Smooth muscle cell (in vitro differentiated cells): ENCODE data around the gene ABHD17A. TPM values are rescaled to one million over a fixed set of nuclear protein-coding genes. Genes with fewer than 3 reads are reported as not detected.

Experiments used
- DNase-seq: peaks from one replicate; lab custom pipeline; 2025; ENCODE audit not compliant: unreplicated experiment; lab: John Stamatoyannopoulos, UW
- H2AFZ ChIP-seq: fragments of 200-600 bp; sonication (generic); 2 replicates; pipeline ENCODE4 v1.6.0; 2016; ENCODE audit warnings: antibody characterized with exemption, low read depth, mild to moderate bottlenecking
- H3F3A ChIP-seq: fragments of 200-600 bp; sonication (generic); 2 replicates; pipeline ENCODE4 v1.6.0; 2017; ENCODE audit warnings: antibody characterized with exemption, low read depth
- H3K27ac ChIP-seq: fragments of 200-600 bp; sonication (generic); 2 replicates; pipeline ENCODE4 v1.5.1; 2016; ENCODE audit warnings: low read depth, mild to moderate bottlenecking
- H3K27me3 ChIP-seq: fragments of 200-600 bp; sonication (generic); 2 replicates; pipeline ENCODE4 v1.6.1; 2016; ENCODE audit warnings: low read depth, mild to moderate bottlenecking
- H3K36me3 ChIP-seq: fragments of 200-600 bp; sonication (generic); 2 replicates; pipeline ENCODE4 v1.5.1; 2016; ENCODE audit warnings: low read depth
- H3K4me1 ChIP-seq: fragments of 200-600 bp; sonication (generic); 2 replicates; pipeline ENCODE4 v1.5.1; 2016; ENCODE audit warnings: low read depth
- H3K4me2 ChIP-seq: fragments of 200-600 bp; sonication (generic); 2 replicates; pipeline ENCODE4 v1.6.0; 2016; ENCODE audit warnings: mild to moderate bottlenecking
- H3K4me3 ChIP-seq: fragments of 200-600 bp; sonication (generic); 2 replicates; pipeline ENCODE4 v1.5.1; 2016; ENCODE audit warnings: mild to moderate bottlenecking
- H3K79me2 ChIP-seq: fragments of 200-600 bp; sonication (generic); 2 replicates; pipeline ENCODE4 v1.6.0; 2016; ENCODE audit warnings: low read depth, mild to moderate bottlenecking
- H3K9ac ChIP-seq: fragments of 200-600 bp; sonication (generic); 2 replicates; pipeline ENCODE4 v1.6.0; 2016; ENCODE audit warnings: low read depth
- H3K9me3 ChIP-seq: fragments of 200-600 bp; sonication (generic); replicated peaks from 2 replicates; pipeline ENCODE4 v1.5.1; 2016; ENCODE audit warnings: low read depth
- H4K20me1 ChIP-seq: fragments of 200-600 bp; sonication (generic); 2 replicates; pipeline ENCODE4 v1.6.0; 2016; ENCODE audit warnings: low read depth
- WGBS: methylation state at CpG from one replicate; pipeline ENCODE4 v1.1.7; 2016; ENCODE audit warnings: low lambda C conversion rate; 5-methylcytosine and 5-hydroxymethylcytosine counted together
- polyA plus RNA-seq: library from polyadenylated mRNA; unstranded; fragments of >200 nt; fragmentation: Nextera tagmentation; extraction: Ambion mirVana; gene quantifications from 2 replicates; pipeline ENCODE4 v1.2.1, GENCODE V29; 2016
- total RNA-seq: library from RNA; depleted of rRNA; stranded (reverse); fragments of >200 nt; gene quantifications from 2 replicates; pipeline ENCODE4 v1.2.3, GENCODE V29; 2014
- TF ChIP-seq, protein P1 (sequence below): fragments of 200-600 bp; sonication (generic); IDR thresholded peaks from 2 replicates; pipeline ENCODE4 v1.5.1; 2017; ENCODE audit warnings: borderline replicate concordance, mild to moderate bottlenecking, antibody characterized with exemption; ENCODE audit not compliant: insufficient read depth, poor library complexity, severe bottlenecking

ABHD17A gene
- total and polyA plus RNA-seq, 2 experiments from 2014 or later, result 42.9 to 106 TPM

DNA sequence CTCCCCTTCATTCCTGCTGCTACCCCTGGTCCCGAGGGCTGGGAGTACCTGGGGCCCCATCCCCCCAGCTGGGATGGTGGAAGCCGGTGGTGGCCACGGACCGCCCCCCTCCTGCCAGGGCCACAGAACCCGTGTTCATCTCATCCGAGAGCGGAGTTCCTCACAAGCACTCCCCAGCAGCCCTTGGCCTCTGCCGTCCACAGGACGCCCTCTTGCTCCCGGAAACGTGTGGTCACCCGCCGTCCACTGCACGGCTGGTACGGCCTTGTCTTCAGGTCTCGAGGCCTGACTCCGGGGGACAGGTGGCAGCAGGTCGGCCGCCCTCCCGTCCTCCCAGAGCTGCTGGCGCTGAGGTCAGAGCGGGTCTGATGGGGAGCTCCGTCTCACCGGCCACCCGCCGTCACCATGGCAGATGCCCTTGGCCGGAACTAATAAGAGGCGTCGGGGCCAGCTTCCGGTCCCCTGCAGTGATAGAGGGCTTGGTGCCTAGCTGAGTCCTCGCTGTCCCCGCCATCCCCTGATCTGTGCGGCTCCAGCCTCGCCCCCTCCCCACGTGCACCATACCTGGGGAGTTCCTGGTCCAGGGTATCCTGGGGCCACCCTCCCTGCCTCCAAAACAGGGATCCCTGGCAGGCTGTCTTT is 39.1 kb upstream of the ABHD17A start:
- Histone ChIP-seq H3F3A (peaks cover 3% of the 10 kb centered on the region), H3K4me1 (no peaks in the 10 kb centered on the region), H3K27ac (no peak overlapping the region), H3K9me3 (no peaks in the 10 kb centered on the region), H3K79me2 (no peaks in the 10 kb centered on the region), H2AFZ (no peak overlapping the region), H3K9ac (no peak overlapping the region), H4K20me1 (no peaks in the 10 kb centered on the region), H3K27me3 (no peaks in the 10 kb centered on the region), H3K36me3 (no peaks in the 10 kb centered on the region), H3K4me2 (no peak overlapping the region), H3K4me3 (no peak overlapping the region)
- 97% methylated on average over 24 of the region's 35 CpGs for WGBS
- DNase-seq, result no peak
- TF ChIP-seq, protein P1, sequence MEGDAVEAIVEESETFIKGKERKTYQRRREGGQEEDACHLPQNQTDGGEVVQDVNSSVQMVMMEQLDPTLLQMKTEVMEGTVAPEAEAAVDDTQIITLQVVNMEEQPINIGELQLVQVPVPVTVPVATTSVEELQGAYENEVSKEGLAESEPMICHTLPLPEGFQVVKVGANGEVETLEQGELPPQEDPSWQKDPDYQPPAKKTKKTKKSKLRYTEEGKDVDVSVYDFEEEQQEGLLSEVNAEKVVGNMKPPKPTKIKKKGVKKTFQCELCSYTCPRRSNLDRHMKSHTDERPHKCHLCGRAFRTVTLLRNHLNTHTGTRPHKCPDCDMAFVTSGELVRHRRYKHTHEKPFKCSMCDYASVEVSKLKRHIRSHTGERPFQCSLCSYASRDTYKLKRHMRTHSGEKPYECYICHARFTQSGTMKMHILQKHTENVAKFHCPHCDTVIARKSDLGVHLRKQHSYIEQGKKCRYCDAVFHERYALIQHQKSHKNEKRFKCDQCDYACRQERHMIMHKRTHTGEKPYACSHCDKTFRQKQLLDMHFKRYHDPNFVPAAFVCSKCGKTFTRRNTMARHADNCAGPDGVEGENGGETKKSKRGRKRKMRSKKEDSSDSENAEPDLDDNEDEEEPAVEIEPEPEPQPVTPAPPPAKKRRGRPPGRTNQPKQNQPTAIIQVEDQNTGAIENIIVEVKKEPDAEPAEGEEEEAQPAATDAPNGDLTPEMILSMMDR, result no peak

DNA sequence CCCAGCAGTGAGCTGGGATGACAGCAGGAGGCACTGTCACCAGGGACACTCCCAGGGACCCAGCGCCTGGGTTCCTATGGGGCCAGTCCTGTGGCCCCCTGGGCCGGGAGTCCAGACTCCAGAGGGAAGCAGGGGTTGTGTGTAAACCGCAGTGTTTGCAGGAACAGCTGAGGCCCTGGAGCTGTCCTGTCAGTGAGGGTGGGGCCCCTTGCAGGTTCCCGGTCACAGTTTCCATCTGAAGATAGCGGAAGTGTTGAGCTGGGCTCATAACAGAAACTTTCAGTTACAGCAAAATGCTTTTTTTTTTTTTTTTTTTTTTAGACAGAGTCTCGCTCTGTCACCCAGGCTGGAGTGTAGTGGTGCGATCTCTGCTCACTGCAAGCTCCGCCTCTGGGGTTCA is 38.0 kb upstream of the ABHD17A start:
- Histone ChIP-seq H3K27me3 (no peaks in the 10 kb centered on the region), H3K4me3 (no peak overlapping the region), H3K36me3 (no peaks in the 10 kb centered on the region), H3K4me2 (no peak overlapping the region), H3K9ac (no peak overlapping the region), H3F3A (peaks cover 3% of the 10 kb centered on the region), H3K27ac (no peak overlapping the region), H4K20me1 (no peaks in the 10 kb centered on the region), H3K4me1 (no peaks in the 10 kb centered on the region), H2AFZ (no peak overlapping the region), H3K9me3 (no peaks in the 10 kb centered on the region), H3K79me2 (no peaks in the 10 kb centered on the region)
- DNase-seq, result no peak
- WGBS, result 94% methylated on average over 5 of the region's 8 CpGs
- TF ChIP-seq, protein P1, result no peak

DNA sequence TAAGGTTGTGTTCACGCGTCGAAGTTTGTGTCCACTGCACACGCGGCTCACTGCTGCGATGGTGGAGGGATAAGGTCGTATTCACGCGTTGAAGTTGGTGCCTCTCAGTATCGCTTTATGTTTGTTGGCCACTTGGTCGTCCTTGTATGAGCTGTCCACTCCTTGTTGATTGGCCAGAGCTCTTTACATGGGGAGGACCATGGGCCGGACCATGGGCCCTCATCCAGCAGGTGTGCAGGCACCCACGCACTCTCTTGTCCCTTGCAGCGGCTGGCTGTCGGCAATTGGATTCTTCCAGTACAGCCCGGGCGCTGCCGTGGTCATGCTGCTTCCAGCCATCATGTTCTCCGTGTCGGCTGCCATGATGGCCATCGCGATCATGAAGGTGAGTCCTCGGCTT is 37.5 kb upstream of the ABHD17A start:
- H3K27me3 ChIP-seq, result no peaks in the 10 kb centered on the region
- H3F3A ChIP-seq, result peaks cover 3% of the 10 kb centered on the region
- TF ChIP-seq, protein P1, result no peak
- H3K36me3 ChIP-seq, result no peaks in the 10 kb centered on the region
- no peaks in the 10 kb centered on the region for H3K79me2 ChIP-seq
- no peak overlapping the region for H2AFZ ChIP-seq
- no peak overlapping the region for H3K4me2 ChIP-seq
- H3K9me3 ChIP-seq, result no peaks in the 10 kb centered on the region
- no peak overlapping the region for H3K4me3 ChIP-seq
- no peak for DNase-seq
- H3K9ac ChIP-seq, result no peak overlapping the region
- no peak overlapping the region for H3K27ac ChIP-seq
- peaks cover 3% of the 10 kb centered on the region for H4K20me1 ChIP-seq
- H3K4me1 ChIP-seq, result no peaks in the 10 kb centered on the region
- WGBS, result 95% methylated on average over 23 of the region's 23 CpGs

DNA sequence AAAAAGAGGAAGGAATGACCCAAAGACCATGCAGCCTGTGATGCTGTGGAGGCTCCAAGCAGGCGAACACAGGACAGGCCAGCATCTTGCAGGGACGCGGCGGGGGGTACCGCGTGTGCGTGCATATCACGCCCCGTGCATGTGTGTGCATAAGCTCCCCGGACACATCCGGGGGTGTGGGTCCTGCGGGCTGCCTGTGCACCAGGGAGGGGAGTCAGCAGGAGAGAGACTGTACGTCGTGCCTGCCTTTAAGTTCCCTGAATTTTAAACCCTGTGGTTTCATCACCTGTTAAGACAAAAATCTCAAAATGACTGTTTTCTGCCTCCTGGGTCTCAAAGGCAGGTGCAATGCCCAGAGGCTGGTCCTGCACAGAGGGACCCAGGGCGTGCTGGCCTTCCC is 36.5 kb upstream of the ABHD17A start:
- Histone ChIP-seq H3K4me1 (no peaks in the 10 kb centered on the region), H3K27ac (no peak overlapping the region), H4K20me1 (peaks cover 11% of the 10 kb centered on the region), H3K36me3 (no peaks in the 10 kb centered on the region), H3K9ac (no peak overlapping the region), H3K27me3 (no peaks in the 10 kb centered on the region), H3K4me2 (no peak overlapping the region), H3F3A (no peaks in the 10 kb centered on the region), H3K79me2 (no peaks in the 10 kb centered on the region), H3K9me3 (no peaks in the 10 kb centered on the region), H3K4me3 (no peak overlapping the region), H2AFZ (no peak overlapping the region)
- WGBS, result 99% methylated on average over 15 of the region's 15 CpGs
- no peak for DNase-seq
- TF ChIP-seq, protein P1, result no peak
